SK-N-SH treated with all-trans-retinoic acid at 6 μM for 48 hours (cell line): Measurements from ENCODE around the gene SREK1.

Source experiments
- ATAC-seq: fragments of 200-7000 bp; cut with Tn5 transposase; 3 replicates; pipeline ENCODE4 v1.9.1; 2020; ENCODE audit warnings: mild to moderate bottlenecking, moderate library complexity
- ARNTL ChIP-seq: fragments of 450-650 bp; formaldehyde crosslinking; IDR thresholded peaks from 2 replicates; pipeline ENCODE4 v1.5.0; 2020; ENCODE audit warnings: low read depth, mild to moderate bottlenecking, moderate library complexity, borderline replicate concordance
- BACH2 ChIP-seq: fragments of 250-450 bp; sonication (Bioruptor Pico); IDR thresholded peaks from 2 replicates; pipeline ENCODE4 v1.9.0; 2021; ENCODE audit warnings: mild to moderate bottlenecking, borderline replicate concordance
- CSDC2 ChIP-seq: fragments of 250-450 bp; sonication (Bioruptor Pico); IDR thresholded peaks from 2 replicates; pipeline ENCODE4 v1.5.0; 2020; ENCODE audit warnings: mild to moderate bottlenecking, moderate library complexity
- ESRRG ChIP-seq: fragments of 250-450 bp; sonication (Bioruptor Pico); IDR thresholded peaks from 2 replicates; pipeline ENCODE4 v1.6.1; 2021; ENCODE audit warnings: mild to moderate bottlenecking
- ISL1 ChIP-seq: fragments of 250-450 bp; sonication (Bioruptor Pico); IDR thresholded peaks from 2 replicates; pipeline ENCODE4 v2.1.2; 2022; ENCODE audit warnings: mild to moderate bottlenecking, moderate library complexity
- OSR1 ChIP-seq: fragments of 250-450 bp; sonication (Bioruptor Pico); IDR thresholded peaks from 2 replicates; pipeline ENCODE4 v1.8.0; 2022; ENCODE audit warnings: moderate library complexity, mild to moderate bottlenecking, inconsistent platforms
- PPARA ChIP-seq: fragments of 250-450 bp; sonication (Bioruptor Pico); IDR thresholded peaks from 2 replicates; pipeline ENCODE4 v1.5.0; 2020; ENCODE audit warnings: mild to moderate bottlenecking, borderline replicate concordance
- RARB ChIP-seq: fragments of 250-450 bp; sonication (Bioruptor Pico); IDR thresholded peaks from 2 replicates; pipeline ENCODE4 v1.8.0; 2021; ENCODE audit warnings: mild to moderate bottlenecking, moderate library complexity
- SNAI2 ChIP-seq: fragments of 250-450 bp; sonication (Bioruptor Pico); IDR thresholded peaks from 2 replicates; pipeline ENCODE4 v1.5.0; 2020; ENCODE audit warnings: mild to moderate bottlenecking, moderate library complexity
- TCF4 ChIP-seq: fragments of 250-450 bp; sonication (Bioruptor Pico); IDR thresholded peaks from 2 replicates; pipeline ENCODE4 v1.8.0; 2021; ENCODE audit warnings: mild to moderate bottlenecking, moderate library complexity, borderline replicate concordance
- TOX ChIP-seq: fragments of 250-450 bp; sonication (Bioruptor Pico); IDR thresholded peaks from 2 replicates; pipeline ENCODE4 v1.8.0; 2021; ENCODE audit warnings: mild to moderate bottlenecking, moderate library complexity, borderline replicate concordance
- ZFP3 ChIP-seq: fragments of 250-450 bp; sonication (Bioruptor Pico); IDR thresholded peaks from 2 replicates; pipeline ENCODE4 v1.5.0; 2020; ENCODE audit warnings: mild to moderate bottlenecking, moderate library complexity
- ZFP30 ChIP-seq: fragments of 450-650 bp; formaldehyde crosslinking; IDR thresholded peaks from 2 replicates; pipeline ENCODE4 v1.5.0; 2022; ENCODE audit warnings: mild to moderate bottlenecking, moderate library complexity
- ZNF565 ChIP-seq: fragments of 450-650 bp; formaldehyde crosslinking; conservative IDR thresholded peaks from 2 replicates; pipeline ENCODE4 v1.5.0; 2020; ENCODE audit warnings: low read depth, mild to moderate bottlenecking, moderate library complexity
- ZNF70 ChIP-seq: fragments of 450-650 bp; formaldehyde crosslinking; IDR thresholded peaks from 2 replicates; pipeline ENCODE4 v1.5.0; 2020; ENCODE audit warnings: mild to moderate bottlenecking, moderate library complexity
- TF ChIP-seq, protein P1 (sequence below): fragments of 250-450 bp; sonication (Bioruptor Pico); IDR thresholded peaks from 2 replicates; pipeline ENCODE4 v1.8.0; 2020; ENCODE audit warnings: mild to moderate bottlenecking, moderate library complexity, borderline replicate concordance
- TF ChIP-seq, protein P2 (sequence below): fragments of 250-450 bp; sonication (Bioruptor Pico); IDR thresholded peaks from 2 replicates; pipeline ENCODE4 v1.5.1; 2020; ENCODE audit warnings: low read depth, mild to moderate bottlenecking, moderate library complexity
- TF ChIP-seq, protein P3 (sequence below): fragments of 250-450 bp; sonication (Bioruptor Pico); IDR thresholded peaks from 2 replicates; pipeline ENCODE4 v1.8.0; 2021; ENCODE audit warnings: low read depth, mild to moderate bottlenecking, moderate library complexity, borderline replicate concordance
- TF ChIP-seq, protein P4 (sequence below): fragments of 250-450 bp; sonication (Bioruptor Pico); IDR thresholded peaks from 2 replicates; pipeline ENCODE4 v1.5.1; 2021; ENCODE audit warnings: mild to moderate bottlenecking, moderate library complexity
- TF ChIP-seq, protein P5 (sequence below): fragments of 250-450 bp; sonication (Bioruptor Pico); IDR thresholded peaks from 2 replicates; pipeline ENCODE4 v1.5.0; 2020; ENCODE audit warnings: mild to moderate bottlenecking, moderate library complexity

Gene SREK1

DNA sequence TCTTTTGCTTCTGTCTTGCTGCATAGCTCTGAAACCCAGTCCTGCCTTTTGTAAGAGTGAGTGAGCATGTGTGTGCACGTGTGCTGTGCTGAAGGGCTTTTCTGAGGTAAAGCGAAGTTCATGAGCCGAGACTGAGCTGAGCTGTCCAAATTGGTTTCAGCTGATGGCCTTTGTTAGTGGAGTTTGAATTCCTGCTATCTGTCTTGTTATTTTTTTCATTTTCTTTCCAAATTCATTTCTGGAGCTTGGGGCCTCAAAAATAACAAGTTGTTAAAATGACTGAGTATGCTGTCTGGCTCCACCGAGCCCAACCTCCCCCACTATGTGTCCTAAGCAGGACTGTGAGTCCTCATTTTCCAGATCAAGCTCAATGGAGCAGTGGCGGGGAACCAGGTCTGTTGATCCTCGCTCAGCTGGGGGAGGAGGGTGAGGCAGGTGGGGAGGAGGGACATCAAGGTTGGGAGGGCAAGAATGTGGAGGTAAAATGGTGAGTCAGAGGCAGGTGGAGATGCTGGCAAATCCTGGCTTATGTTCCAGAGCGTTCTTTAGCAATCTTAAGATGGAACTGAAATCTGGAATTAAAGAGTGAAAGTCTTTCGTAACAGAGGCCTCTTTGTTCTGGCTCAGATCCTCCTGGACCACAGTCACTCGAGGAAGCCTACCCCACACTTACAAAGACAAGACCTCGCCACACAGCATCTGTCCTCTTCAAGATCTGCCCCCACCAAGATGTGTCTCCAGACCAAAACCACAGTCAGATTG, 63.9 kb downstream of the SREK1 start (continued):
- TF ChIP-seq ZNF565 (CRISPR knock-in tag), result no peak
- no peak for TF ChIP-seq ZNF70 (CRISPR knock-in tag)
- TF ChIP-seq ESRRG (CRISPR knock-in tag), result no peak
- no peak for TF ChIP-seq CSDC2
- no peak for TF ChIP-seq ARNTL
- TF ChIP-seq TCF4, result no peak
- TF ChIP-seq SNAI2, result no peak
- no peak for TF ChIP-seq PPARA (CRISPR knock-in tag)
- no peak for TF ChIP-seq TOX
- TF ChIP-seq, protein P1, sequence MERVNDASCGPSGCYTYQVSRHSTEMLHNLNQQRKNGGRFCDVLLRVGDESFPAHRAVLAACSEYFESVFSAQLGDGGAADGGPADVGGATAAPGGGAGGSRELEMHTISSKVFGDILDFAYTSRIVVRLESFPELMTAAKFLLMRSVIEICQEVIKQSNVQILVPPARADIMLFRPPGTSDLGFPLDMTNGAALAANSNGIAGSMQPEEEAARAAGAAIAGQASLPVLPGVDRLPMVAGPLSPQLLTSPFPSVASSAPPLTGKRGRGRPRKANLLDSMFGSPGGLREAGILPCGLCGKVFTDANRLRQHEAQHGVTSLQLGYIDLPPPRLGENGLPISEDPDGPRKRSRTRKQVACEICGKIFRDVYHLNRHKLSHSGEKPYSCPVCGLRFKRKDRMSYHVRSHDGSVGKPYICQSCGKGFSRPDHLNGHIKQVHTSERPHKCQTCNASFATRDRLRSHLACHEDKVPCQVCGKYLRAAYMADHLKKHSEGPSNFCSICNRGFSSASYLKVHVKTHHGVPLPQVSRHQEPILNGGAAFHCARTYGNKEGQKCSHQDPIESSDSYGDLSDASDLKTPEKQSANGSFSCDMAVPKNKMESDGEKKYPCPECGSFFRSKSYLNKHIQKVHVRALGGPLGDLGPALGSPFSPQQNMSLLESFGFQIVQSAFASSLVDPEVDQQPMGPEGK, result no peak
- TF ChIP-seq BACH2 (CRISPR knock-in tag), result no peak
- TF ChIP-seq ZFP3, result no peak
- TF ChIP-seq RARB (CRISPR knock-in tag), result no peak

DNA sequence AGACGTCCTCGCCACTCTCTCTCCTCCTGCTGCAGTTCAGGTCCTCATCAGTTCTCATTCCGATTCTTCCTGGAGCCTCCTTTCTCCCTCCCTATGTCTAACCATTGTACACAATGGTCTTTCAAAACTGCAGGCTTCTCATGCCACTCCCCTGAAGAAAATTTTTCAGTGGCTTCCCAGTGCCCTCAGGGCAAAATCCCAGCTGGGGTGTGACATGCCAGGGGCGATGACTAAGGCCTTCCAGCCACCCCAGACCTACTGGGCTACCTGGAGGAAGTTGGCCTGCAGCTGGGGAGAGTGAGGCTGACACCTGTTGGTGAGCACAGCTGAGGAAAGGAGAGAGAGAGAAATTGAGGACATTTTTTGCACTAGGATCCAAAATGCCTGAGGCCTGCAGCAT, 65.2 kb downstream of the SREK1 start:
- no peak for ATAC-seq
- TF ChIP-seq ISL1 (CRISPR knock-in tag), result no peak
- TF ChIP-seq, protein P1, result no peak
- no peak for TF ChIP-seq ARNTL
- TF ChIP-seq CSDC2, result no peak
- no peak for TF ChIP-seq PPARA (CRISPR knock-in tag)
- TF ChIP-seq ESRRG (CRISPR knock-in tag), result no peak
- no peak for TF ChIP-seq RARB (CRISPR knock-in tag)
- TF ChIP-seq, protein P2, sequence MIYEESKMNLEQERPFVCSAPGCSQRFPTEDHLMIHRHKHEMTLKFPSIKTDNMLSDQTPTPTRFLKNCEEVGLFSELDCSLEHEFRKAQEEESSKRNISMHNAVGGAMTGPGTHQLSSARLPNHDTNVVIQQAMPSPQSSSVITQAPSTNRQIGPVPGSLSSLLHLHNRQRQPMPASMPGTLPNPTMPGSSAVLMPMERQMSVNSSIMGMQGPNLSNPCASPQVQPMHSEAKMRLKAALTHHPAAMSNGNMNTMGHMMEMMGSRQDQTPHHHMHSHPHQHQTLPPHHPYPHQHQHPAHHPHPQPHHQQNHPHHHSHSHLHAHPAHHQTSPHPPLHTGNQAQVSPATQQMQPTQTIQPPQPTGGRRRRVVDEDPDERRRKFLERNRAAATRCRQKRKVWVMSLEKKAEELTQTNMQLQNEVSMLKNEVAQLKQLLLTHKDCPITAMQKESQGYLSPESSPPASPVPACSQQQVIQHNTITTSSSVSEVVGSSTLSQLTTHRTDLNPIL (CRISPR knock-in tag), result no peak
- TF ChIP-seq ZNF70 (CRISPR knock-in tag), result no peak
- TF ChIP-seq, protein P3, sequence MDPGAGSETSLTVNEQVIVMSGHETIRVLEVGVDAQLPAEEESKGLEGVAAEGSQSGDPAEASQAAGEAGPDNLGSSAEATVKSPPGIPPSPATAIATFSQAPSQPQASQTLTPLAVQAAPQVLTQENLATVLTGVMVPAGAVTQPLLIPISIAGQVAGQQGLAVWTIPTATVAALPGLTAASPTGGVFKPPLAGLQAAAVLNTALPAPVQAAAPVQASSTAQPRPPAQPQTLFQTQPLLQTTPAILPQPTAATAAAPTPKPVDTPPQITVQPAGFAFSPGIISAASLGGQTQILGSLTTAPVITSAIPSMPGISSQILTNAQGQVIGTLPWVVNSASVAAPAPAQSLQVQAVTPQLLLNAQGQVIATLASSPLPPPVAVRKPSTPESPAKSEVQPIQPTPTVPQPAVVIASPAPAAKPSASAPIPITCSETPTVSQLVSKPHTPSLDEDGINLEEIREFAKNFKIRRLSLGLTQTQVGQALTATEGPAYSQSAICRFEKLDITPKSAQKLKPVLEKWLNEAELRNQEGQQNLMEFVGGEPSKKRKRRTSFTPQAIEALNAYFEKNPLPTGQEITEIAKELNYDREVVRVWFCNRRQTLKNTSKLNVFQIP (CRISPR knock-in tag), result no peak
- TF ChIP-seq SNAI2, result no peak
- TF ChIP-seq ZFP3, result no peak
- no peak for TF ChIP-seq TCF4
- TF ChIP-seq OSR1 (CRISPR knock-in tag), result no peak
- TF ChIP-seq, protein P4, sequence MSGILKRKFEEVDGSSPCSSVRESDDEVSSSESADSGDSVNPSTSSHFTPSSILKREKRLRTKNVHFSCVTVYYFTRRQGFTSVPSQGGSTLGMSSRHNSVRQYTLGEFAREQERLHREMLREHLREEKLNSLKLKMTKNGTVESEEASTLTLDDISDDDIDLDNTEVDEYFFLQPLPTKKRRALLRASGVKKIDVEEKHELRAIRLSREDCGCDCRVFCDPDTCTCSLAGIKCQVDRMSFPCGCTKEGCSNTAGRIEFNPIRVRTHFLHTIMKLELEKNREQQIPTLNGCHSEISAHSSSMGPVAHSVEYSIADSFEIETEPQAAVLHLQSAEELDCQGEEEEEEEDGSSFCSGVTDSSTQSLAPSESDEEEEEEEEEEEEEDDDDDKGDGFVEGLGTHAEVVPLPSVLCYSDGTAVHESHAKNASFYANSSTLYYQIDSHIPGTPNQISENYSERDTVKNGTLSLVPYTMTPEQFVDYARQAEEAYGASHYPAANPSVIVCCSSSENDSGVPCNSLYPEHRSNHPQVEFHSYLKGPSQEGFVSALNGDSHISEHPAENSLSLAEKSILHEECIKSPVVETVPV (CRISPR knock-in tag), result no peak
- TF ChIP-seq, protein P5, sequence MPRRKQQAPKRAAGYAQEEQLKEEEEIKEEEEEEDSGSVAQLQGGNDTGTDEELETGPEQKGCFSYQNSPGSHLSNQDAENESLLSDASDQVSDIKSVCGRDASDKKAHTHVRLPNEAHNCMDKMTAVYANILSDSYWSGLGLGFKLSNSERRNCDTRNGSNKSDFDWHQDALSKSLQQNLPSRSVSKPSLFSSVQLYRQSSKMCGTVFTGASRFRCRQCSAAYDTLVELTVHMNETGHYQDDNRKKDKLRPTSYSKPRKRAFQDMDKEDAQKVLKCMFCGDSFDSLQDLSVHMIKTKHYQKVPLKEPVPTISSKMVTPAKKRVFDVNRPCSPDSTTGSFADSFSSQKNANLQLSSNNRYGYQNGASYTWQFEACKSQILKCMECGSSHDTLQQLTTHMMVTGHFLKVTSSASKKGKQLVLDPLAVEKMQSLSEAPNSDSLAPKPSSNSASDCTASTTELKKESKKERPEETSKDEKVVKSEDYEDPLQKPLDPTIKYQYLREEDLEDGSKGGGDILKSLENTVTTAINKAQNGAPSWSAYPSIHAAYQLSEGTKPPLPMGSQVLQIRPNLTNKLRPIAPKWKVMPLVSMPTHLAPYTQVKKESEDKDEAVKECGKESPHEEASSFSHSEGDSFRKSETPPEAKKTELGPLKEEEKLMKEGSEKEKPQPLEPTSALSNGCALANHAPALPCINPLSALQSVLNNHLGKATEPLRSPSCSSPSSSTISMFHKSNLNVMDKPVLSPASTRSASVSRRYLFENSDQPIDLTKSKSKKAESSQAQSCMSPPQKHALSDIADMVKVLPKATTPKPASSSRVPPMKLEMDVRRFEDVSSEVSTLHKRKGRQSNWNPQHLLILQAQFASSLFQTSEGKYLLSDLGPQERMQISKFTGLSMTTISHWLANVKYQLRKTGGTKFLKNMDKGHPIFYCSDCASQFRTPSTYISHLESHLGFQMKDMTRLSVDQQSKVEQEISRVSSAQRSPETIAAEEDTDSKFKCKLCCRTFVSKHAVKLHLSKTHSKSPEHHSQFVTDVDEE, result no peak
- TF ChIP-seq ZNF565 (CRISPR knock-in tag), result no peak
- no peak for TF ChIP-seq ZFP30 (CRISPR knock-in tag)
- no peak for TF ChIP-seq BACH2 (CRISPR knock-in tag)
